ENCODE data around the gene GPC6.

GPC6 gene

GRCh38 chr13:93872786-93873347 lies 646.3 kb downstream of the GPC6 start:
- DNase-seq: no peak

- no peak for DNase-seq
Observed at GRCh38 chr13:93875547-93875946, 648.9 kb downstream of the GPC6 start.

DNA sequence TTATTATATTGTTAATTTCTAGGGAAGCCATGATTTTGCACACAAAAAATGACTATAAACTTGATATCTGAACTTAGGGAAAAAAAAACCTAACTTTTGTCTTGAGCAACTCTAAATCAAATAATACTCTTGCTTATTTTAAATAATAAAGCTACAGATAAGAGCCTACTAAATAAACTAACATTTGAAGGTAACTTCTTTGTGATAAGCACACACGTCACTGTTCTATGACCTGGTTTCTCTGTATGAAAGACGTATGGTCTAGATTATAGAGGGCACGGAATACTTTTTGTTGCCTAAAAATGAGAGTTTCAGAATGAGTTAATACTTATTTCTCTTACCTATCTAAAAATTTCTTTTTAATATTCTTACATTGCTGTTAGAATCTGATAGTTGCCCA lies 649.6 kb downstream of the GPC6 start:
- no peak for DNase-seq

GRCh38 chr13:93878675-93879074 lies 652.1 kb downstream of the GPC6 start:
- DNase-seq: no peak

DNA sequence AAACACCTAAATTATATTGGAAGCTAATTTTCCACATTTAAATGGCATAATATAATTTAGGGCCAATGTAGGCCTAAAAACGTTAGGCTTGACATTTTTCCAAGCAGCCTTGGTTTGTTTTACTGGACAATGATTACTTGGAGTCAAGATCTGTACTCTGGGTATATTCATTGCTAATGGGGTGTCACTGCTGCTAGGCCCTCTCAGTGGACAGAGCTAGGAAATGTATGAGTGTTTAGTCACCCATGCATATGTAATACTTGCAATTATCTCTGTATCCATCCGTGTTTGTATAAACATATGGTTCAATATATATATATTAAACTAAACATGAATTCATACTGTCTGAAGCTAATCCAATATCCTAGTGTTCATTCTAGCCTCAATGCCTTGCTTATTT lies 654.8 kb downstream of the GPC6 start:
- no peak for DNase-seq

GRCh38 chr13:93882086-93882651 lies 655.6 kb downstream of the GPC6 start:
- DNase-seq: no peak

- DNase-seq: no peak
Observed at GRCh38 chr13:93889430-93889951, 662.9 kb downstream of the GPC6 start.

GRCh38 chr13:93899981-93900380 lies 673.4 kb downstream of the GPC6 start:
- DNase-seq: no peak

DNA sequence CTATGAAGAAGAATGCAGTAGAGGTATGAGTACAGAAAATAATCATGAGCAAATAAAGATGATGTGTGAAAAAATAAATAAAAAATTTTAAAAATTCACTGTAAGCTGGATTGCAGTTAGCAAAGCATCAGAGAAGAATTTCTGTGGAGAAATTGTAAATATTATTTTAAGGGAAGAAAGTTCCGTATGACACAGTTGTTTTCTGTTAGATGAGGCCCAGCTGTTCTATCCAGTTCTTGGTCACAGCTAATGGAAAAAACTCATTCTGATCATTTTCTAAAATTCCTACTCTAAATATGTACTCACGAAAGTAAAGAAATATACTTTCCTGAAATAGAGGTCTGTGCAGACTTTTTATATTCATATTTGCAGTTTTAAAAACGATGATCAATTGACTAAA lies 674.1 kb downstream of the GPC6 start:
- no peak for DNase-seq

GRCh38 chr13:93903909-93904308 lies 677.3 kb downstream of the GPC6 start:
- no peak for DNase-seq

DNA sequence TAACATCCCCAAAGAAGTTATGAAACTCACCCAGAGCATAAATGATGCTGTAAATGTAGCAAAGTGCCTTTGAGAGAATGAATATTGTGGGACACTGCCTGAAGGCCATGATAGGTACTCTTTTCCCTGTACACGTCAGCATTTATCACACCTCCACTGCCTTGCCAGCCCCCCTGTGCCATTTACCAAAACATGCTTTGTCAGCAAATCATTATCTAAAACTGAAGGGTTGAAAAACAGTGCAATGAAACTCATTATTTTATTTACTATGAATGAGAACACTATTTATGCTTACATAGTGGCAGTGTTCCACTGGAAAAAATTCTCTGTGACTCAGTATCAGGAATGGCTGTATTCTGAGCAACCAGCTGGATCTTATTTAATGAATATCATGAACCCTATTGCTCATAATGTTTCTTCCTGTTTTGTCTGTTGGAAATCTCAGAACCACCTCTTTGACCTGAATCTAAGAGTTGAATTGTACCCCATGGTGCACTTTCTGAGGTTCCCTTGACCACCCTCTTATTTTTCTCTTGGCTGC lies 688.7 kb downstream of the GPC6 start:
- no peak for DNase-seq

DNA sequence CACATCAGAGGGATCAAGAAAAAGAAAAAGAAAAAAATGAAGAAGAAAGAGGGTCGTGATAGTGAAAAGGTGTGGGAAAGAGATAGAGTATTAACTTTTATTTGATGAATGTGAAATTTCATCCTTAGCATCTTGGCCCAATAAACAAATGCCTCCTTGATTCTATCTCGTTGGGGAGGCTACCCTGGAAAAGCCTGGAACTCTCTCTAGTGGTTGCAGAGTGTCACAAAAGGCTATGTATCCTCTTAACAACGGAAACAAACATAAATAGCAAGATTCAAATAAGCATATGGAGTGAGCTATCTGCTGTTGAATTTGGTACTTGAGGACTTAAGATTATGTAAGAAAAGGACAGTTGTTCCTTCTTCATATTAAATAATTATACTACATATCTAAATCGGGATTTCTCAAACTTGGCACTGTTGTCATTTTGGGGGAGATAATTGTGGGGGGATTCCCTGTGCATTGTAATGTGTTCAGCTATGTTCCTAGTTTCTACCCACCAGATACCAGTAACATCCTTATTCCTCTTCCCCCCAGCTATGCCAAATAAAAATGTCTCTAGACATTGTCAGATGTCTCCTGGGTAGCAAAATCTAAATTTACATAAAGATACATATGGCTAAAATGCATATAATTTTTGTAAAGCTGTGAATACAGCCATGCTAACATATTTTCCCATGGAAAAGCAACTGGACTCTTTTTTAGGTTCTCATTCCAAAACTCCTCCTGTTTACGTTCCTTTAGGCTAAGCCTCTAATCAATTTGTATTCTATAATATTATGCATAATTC lies 695.7 kb downstream of the GPC6 start:
- no peak for DNase-seq

DNA sequence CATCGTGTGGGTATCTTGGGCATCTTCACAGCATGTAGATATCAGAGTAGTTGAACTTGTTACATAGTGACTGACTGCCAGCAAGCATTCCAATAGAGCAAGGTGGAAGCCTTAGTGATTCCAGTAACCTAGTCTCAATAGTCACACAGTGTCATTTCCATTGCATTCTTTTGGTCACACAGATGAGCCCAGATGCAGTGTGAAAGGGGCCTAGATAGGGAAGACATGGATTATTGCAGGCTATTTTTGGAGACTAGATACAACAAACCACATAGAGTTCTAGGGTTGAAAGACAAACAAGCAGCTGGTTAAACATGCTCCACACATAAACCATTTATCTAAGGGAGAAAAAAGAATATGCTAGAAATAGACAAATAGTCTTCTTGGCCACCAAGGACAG lies 699.4 kb downstream of the GPC6 start:
- DNase-seq: no peak

DNA sequence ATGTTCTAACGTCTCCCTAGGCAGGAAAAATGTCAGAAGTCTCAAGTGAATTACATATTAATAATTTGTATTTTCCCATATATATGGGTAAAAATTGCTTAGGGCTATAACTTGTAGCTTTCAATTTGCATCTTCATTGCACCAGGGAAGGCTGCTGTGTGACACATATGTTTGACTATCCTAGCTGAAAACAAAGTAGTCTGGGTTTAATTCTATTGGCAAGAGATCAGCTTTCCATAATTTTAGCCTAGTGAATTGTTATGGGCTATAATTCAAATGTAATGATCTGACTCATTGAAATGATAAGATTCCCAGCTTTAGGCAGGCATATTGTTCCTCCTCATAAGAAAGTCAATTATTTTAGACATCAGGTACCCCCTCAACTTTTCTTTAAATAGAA lies 699.8 kb downstream of the GPC6 start:
- no peak for DNase-seq

DNA sequence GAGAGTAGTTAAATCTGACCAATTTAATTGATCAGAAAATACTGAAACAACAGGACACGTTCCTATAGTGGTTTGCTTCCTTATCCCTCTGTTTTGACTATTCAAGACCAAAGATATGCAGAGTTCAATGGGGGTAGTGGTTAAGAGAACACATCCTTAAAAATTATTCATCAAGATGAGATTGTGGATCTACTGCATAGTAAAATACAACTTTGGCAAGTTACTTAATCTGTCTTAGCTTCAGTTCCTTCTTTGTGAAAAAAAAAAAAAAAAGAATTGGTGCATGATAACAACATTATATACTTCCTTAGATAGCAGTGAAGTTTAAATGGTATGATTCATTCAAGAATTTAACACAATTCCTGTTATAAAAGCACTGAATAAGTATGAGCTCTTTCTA lies 700.8 kb downstream of the GPC6 start:
- DNase-seq: no peak

- no peak for DNase-seq
Observed at GRCh38 chr13:93932901-93933300, 706.3 kb downstream of the GPC6 start.

- no peak for DNase-seq
Observed at GRCh38 chr13:93936901-93937300, 710.3 kb downstream of the GPC6 start.

DNA sequence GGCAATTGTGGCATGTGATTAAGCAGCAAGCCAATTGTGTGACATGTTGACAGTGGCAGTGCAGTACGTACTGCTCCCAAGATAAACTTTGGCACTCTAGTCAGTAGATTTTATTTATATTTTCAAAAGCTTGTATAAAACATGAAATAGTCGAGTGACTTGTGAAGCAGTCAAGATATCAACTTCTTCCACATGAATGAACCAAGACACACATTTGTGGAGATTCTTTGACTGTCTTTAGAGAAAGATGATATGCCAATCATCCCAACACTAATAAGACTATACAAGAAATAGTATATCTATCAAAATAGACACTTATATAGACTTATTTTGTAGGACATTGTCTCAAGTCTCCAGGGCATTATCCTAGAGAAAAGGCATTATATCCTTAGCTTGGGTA lies 714.8 kb downstream of the GPC6 start:
- no peak for DNase-seq

GRCh38 chr13:93942016-93942415 lies 715.4 kb downstream of the GPC6 start:
- no peak for DNase-seq

- peak in 1 of 3 donors; percentile 3 for DNase-seq
Observed at GRCh38 chr13:93945621-93946020, 719.0 kb downstream of the GPC6 start.

GRCh38 chr13:93946994-93947393 lies 720.4 kb downstream of the GPC6 start:
- DNase-seq: no peak

DNA sequence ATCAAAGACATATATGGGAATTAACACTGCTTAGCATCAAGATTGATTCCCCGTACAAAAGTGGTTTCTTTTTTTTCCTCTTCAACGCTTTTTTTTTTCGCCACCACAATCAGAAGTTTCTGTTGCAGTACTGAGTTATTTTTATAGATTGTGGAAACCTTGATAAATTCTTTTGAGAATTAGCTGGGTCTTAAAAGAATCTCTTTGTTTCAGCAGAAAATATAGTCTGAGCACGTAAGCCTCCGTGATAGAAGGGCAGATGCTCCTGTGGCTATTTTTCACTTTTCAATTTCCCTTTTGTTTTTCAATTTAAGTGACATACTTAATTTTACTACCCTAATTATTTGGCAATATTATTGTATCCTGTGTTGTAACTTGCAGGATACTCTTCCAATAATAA lies 721.0 kb downstream of the GPC6 start:
- DNase-seq: no peak

GRCh38 chr13:93948162-93948922 lies 721.7 kb downstream of the GPC6 start:
- DNase-seq: no peak
